Globus pallidus (tissue), 1 donor: ENCODE measurements around the gene TBC1D10B.

Experiments used
- DNase-seq: peaks from one replicate; pipeline ENCODE4 v3.0.0-alpha.2; 2015; ENCODE audit warnings: low spot score

The TBC1D10B gene

GRCh38 chr16:30372038-30372712 is 1.9 kb upstream of the TBC1D10B start:
- no peak for DNase-seq

DNA sequence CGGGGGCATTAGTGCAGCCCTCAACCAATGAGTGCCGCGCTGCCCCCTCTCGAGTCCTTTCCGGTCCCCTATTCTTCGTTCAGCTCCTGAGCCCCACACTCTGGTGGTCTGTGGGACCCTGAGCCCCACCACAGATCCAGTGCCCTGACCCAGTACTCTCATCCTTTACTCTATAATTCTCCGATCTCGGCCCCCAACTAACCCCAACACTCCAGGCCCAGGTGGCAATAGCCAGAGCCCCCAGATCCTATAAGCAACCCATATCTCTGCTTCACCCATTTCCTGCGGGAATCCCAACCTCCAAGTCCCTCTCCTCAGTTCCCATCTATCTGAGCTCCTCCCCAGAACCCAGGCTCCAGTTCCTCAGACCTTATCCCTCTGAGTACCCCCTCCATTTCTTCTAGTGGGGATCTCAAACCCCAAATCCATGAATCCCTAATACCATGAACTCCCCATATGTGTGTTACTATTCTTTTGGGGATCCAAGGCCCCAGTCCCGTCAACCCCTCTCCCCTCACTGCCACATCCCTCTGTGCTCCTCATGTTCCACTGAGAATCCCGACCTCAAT is 1.0 kb upstream of the TBC1D10B start:
- DNase-seq, result no peak

GRCh38 chr16:30369938-30370455 is 297 bp downstream of the TBC1D10B start:
- no peak for DNase-seq

DNA sequence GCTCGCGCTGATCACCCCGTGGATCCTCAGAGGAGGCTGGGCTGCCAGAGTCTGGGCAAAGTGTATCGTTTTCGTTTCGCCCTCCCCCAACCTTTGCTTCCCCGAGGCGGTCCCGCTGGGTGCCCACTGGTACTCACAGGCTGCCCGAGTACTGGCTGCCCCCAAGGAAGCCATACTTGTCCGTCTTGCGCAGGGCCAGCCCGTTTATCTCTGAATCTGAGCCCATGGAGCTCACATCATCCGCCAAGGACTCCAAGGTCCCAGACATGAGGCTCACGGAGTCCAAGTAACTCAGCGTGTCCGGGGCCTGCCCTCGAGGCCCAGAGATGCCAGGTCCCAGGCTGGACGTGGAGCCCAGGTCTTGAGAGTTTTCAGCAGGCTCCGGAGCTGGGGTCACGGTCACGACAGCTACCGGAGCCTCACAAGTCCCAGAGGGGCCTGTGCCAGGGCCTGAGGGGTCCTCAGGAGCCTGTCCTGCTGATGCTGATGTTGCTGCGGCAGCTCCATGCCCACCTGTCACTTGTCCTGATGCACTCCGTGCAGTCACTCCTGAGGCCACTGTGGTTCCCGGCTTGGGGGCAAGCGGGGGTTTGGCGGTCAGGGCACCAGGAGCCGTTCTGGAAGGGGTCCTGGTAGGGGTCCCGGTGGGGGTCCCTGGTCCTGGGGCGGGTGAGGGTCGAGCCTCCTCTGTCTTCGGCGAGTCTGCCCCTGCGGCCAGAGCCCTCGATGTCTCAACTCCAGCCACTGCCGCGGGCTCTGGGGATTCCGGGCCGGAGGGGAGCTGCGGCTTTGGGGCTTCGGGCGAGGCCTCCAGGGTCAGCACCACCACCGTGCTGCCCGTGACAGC is 980 bp downstream of the TBC1D10B start:
- no peak for DNase-seq

GRCh38 chr16:30368792-30369090 is 1.6 kb downstream of the TBC1D10B start:
- no peak for DNase-seq

GRCh38 chr16:30368122-30368791 is 2.0 kb downstream of the TBC1D10B start:
- DNase-seq, result no peak

GRCh38 chr16:30367349-30368009 is 2.8 kb downstream of the TBC1D10B start:
- no peak for DNase-seq

GRCh38 chr16:30366511-30366910 is 3.8 kb downstream of the TBC1D10B start:
- no peak for DNase-seq

DNA sequence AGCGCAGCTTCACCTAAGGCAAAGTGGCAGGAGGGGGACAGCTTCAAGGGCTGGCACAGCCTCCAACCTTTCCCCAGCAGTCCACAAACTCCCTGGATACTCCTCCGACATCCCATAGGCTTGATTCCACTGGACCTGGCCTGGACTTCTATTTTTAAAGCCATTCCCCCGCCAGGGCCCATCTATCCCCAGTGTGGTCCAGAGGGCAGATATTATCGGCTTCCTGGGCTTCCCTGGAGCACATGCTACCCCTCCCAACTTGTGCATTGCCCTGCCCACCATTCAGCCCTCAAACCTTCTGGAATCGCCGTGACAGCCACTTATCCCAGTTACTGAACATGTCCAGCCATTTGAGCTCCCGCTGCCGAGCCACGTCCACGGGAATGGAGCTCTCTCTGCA is 5.1 kb downstream of the TBC1D10B start:
- DNase-seq, result no peak

DNA sequence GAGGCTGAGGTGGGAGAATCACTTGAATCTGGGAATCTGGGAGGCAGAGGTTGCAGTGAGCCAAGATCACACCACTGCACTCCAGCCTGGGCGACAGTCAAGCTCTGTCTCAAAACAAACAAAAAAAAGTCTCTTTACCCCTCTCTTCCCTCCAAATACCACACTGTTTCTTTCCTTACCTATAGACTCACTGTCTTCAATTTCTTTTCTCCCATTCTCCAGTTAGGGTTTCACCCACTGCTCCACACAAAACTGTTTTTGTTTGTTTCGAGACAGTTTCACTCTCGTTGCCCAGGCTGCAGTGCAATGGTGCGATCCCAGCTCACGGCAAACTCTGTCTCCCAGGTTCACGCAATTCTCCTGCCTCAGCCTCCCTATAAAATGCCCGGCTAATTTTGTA is 9.1 kb downstream of the TBC1D10B start:
- no peak for DNase-seq

DNA sequence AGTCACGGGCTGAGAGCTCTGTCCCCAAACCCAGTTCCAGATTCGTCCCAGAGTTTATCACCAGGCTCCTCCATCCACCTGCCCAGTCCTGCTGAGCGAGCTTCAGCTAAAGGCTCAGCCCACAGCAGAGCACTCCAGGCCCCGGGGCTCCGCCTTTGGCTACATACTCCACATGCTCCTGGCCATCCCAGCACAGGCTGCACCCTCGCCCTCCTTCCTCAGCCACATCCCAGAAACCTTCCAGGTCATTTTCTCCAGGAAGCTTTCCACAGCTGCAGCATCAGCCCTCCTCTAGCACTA is 10.5 kb downstream of the TBC1D10B start:
- no peak for DNase-seq

DNA sequence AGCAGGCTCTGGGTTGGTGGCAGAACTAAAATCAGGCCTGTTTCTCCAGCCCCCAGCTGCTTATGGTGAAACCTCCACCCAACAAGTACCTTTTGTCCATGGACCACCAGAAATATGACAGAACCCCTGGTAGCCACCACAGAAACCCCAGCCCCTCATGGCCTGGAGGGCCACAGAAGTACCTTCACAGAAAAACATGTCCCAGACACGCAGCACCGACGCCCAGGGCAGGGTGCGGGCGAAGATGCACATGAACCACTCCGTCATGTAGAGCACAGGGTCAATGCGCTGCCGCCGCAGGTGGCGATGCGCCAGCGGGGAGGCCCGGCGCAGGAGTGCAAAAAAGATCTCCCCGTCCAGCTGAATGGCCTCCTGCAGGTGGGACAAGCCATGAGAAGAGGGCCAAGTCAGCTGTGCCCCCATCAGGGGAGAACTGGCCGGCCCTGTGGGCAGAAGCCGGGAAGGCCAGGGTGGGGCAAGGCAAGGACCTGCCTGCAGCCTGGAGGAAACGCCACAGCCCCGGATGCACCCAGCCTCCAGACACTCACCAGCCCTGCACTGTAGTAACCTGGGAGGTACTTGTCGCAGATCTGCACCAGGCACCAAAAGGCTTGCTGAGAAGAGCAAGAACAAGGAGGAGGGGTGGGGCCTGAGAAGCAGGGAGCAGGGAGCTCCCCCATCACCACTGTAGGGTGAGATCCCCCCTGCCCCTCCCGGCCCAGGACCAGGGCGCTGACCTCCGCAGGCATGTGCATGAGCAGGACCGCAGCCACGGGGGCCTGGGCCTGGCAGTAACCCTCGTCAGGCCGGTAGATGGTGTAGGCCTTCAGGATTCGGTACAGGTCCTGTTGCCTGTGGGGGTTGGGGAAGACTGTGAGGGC is 11.1 kb downstream of the TBC1D10B start:
- no peak for DNase-seq

- no peak for DNase-seq
These were observed 11.7 kb downstream of the TBC1D10B start for GRCh38 chr16:30358577-30358936.

- no peak for DNase-seq
These were observed 12.3 kb downstream of the TBC1D10B start for GRCh38 chr16:30357715-30358576.

GRCh38 chr16:30357085-30357714 is 13.1 kb downstream of the TBC1D10B start:
- DNase-seq, result no peak

GRCh38 chr16:30356401-30357084 is 13.8 kb downstream of the TBC1D10B start:
- peak; percentile 61 for DNase-seq

DNA sequence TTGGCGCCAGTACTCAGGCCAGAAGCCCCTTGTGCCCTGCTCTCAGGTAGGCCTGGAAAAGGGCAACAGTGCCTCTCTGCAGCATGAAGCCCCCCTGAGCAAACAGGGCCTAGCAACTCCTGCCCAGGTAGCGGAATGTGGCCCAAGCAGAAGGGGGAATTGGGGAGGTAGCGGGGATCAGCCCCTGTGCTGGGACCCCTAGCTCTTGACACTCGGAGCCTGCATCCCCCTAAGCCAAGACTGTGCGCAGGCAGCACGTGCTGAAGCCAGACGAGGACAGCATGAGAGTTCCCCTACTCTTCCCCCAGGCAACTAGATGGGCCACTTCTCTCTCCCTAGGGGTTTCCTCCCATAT is 14.4 kb downstream of the TBC1D10B start:
- no peak for DNase-seq

DNA sequence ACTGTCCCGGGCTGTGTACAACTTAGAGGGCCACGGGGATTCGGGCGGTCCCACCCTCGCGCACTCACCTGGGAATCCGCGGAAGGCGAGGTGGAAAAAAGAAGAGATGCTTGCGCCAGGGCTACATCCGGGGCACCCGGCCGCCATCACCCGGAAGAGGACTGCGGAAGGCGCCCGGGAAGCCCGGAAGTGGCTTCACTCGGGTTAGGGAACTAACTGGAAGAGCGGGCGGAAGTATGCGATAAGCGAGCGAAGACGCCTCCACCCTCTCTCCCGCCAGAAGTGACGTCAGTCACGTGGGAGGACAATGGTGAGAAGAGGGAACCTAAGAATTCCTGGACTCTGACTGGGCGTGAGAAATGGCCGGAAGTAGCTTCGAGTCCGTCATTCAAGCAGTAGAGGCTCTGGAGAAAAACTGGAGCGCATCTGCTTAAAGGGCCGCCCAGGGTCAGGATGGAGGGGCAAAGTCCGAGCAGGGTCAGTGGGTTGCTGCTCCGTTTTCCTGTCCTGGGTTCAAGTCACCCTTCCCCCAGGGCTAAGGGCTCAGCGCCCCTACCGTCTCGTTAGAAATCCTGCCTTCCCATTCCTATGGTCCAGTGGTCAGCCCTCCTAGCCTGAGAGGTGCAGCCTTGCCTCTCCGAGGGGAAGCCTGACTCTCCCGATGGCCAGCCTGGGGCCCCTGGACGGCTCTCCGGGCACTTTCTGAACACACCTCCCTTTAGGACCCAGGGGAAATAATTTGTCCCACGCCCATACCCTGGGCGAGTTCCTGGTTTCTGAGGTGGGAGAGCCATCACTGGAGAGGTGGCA is 14.9 kb downstream of the TBC1D10B start, which contains the start of gene CD2BP2:
Gene CD2BP2 (minus strand): TSS at position 165 of the 810 bp plus-strand sequence. CDS start 627 bp downstream, outside the sequence.
- peak; percentile 99 for DNase-seq
